Neuronal stem cell (in vitro differentiated cells): ENCODE measurements around the gene VWA5B2.

Experiments
- DNase-seq: peaks from one replicate; pipeline ENCODE4 v3.0.0-alpha.2; 2013; ENCODE audit warnings: low spot score
- H2AFZ ChIP-seq: one replicate; pipeline ENCODE4 v1.6.1; 2013; ENCODE audit warnings: mild to moderate bottlenecking, low read length, inconsistent platforms
- H2AK5ac ChIP-seq: 2 replicates; pipeline ENCODE4 v1.6.1; 2013; ENCODE audit warnings: low read depth, mild to moderate bottlenecking, inconsistent platforms, low read length, moderate library complexity, mixed read lengths
- H2BK120ac ChIP-seq: 2 replicates; pipeline ENCODE4 v1.6.1; 2013; ENCODE audit warnings: low read depth, mild to moderate bottlenecking, inconsistent platforms, low read length, moderate library complexity, mixed read lengths
- H2BK12ac ChIP-seq: one replicate; pipeline ENCODE4 v1.6.1; 2013; ENCODE audit warnings: low read length, inconsistent platforms
- H2BK15ac ChIP-seq: 2 replicates; pipeline ENCODE4 v1.6.1; 2013; ENCODE audit warnings: mild to moderate bottlenecking, low read length, inconsistent platforms, mixed read lengths
- H2BK5ac ChIP-seq: one replicate; pipeline ENCODE4 v1.6.1; 2013; ENCODE audit warnings: inconsistent platforms, mild to moderate bottlenecking, low read length, moderate library complexity
- H3K14ac ChIP-seq: one replicate; pipeline ENCODE4 v1.6.1; 2013; ENCODE audit warnings: low read length, inconsistent platforms
- H3K18ac ChIP-seq: 2 replicates; pipeline ENCODE4 v1.6.1; 2013; ENCODE audit warnings: low read length, inconsistent platforms
- H3K23ac ChIP-seq: 2 replicates; pipeline ENCODE4 v1.6.1; 2013; ENCODE audit warnings: low read depth, mild to moderate bottlenecking, mixed read lengths, low read length, inconsistent platforms; ENCODE audit not compliant: poor library complexity
- H3K27ac ChIP-seq: replicated peaks from 3 replicates; pipeline ENCODE4 v1.5.1; 2013; ENCODE audit warnings: low read length, inconsistent platforms
- H3K27me3 ChIP-seq, 3 experiments: 2 replicates each; pipeline ENCODE4 v1.6.1; 2013; ENCODE audit warnings: low read length in 3 of 3, mild to moderate bottlenecking in 2 of 3, inconsistent platforms in 1 of 3, low read depth in 1 of 3, mixed read lengths in 1 of 3, moderate library complexity in 1 of 3; ENCODE audit not compliant: control insufficient read depth in 3 of 3, insufficient read depth in 3 of 3
- H3K36me3 ChIP-seq, 2 donors: replicated peaks in 1 of 2; 2 replicates each; pipeline ENCODE4 v1.6.1; 2013; ENCODE audit warnings: low read length in 2 of 2; ENCODE audit not compliant: control insufficient read depth in 2 of 2, insufficient read depth in 2 of 2
- H3K4ac ChIP-seq: 2 replicates; pipeline ENCODE4 v1.6.1; 2013; ENCODE audit warnings: inconsistent platforms, mild to moderate bottlenecking, low read length, moderate library complexity
- H3K4me1 ChIP-seq, 2 donors: 1 replicate in 1 of 2; 2 replicates in 1 of 2; pipeline ENCODE4 v1.6.1; 2013; ENCODE audit warnings: low read length in 2 of 2, low read depth in 1 of 2; ENCODE audit not compliant: control insufficient read depth in 2 of 2, insufficient read depth in 1 of 2
- H3K4me2 ChIP-seq: one replicate; pipeline ENCODE4 v1.6.1; 2013; ENCODE audit warnings: mild to moderate bottlenecking, low read length, inconsistent platforms; ENCODE audit not compliant: insufficient read depth, poor library complexity, severe bottlenecking
- H3K4me3 ChIP-seq, 2 donors: 2 replicates each; pipeline ENCODE4 v1.5.1; 2013; ENCODE audit warnings: low read length in 2 of 2, mild to moderate bottlenecking in 2 of 2, inconsistent platforms in 1 of 2, moderate library complexity in 1 of 2
- H3K79me1 ChIP-seq: one replicate; pipeline ENCODE4 v1.6.1; 2013; ENCODE audit warnings: low read depth, mild to moderate bottlenecking, inconsistent platforms, low read length, moderate library complexity
- H3K9ac ChIP-seq: one replicate; pipeline ENCODE4 v1.6.1; 2013; ENCODE audit warnings: mild to moderate bottlenecking, low read depth, low read length, inconsistent platforms; ENCODE audit not compliant: poor library complexity
- H3K9me3 ChIP-seq, 2 donors: replicated peaks in 1 of 2; 2 replicates each; pipeline versions ENCODE3 to v1.6.1; 2013; ENCODE audit warnings: low read length in 2 of 2, mild to moderate bottlenecking in 2 of 2, inconsistent platforms in 1 of 2, low read depth in 1 of 2, mixed read lengths in 1 of 2, moderate library complexity in 1 of 2; ENCODE audit not compliant: control insufficient read depth in 2 of 2, insufficient read depth in 1 of 2
- H4K8ac ChIP-seq: one replicate; pipeline ENCODE4 v1.6.1; 2013; ENCODE audit warnings: low read depth, mild to moderate bottlenecking, inconsistent platforms, low read length, moderate library complexity
- H4K91ac ChIP-seq: one replicate; pipeline ENCODE4 v1.6.1; 2013; ENCODE audit warnings: low read length, low read depth, mild to moderate bottlenecking, inconsistent platforms; ENCODE audit not compliant: poor library complexity
- WGBS, 2 donors: extraction: QIAGEN DNeasy Blood & Tissue Kit; methylation state at CpG; one replicate each; pipeline ENCODE4 v1.1.7; 2013; ENCODE audit warnings: missing lambda C conversion rate in 2 of 2, mixed read lengths in 1 of 2; ENCODE audit not compliant: insufficient read length in 2 of 2, insufficient replicate concordance in 1 of 2; ENCODE audit errors: extremely low coverage in 2 of 2; 5-methylcytosine and 5-hydroxymethylcytosine counted together

Gene VWA5B2

GRCh38 chr3:184233127-184233843 lies 3.9 kb downstream of the VWA5B2 start:
- H3K4me1 ChIP-seq: peaks cover 4 to 7% of the 10 kb centered on the region in 2 donors
- no peak overlapping the region for H3K27ac ChIP-seq
- H3K79me1 ChIP-seq: peaks cover 2% of the 10 kb centered on the region
- H4K91ac ChIP-seq: no peak overlapping the region
- peak overlapping the region; percentile 57 for H3K23ac ChIP-seq
- no peak overlapping the region for H3K4me3 ChIP-seq
- no peak overlapping the region for H2AK5ac ChIP-seq
- no peak overlapping the region for H2BK12ac ChIP-seq
- H3K9ac ChIP-seq: no peak overlapping the region
- H3K18ac ChIP-seq: no peak overlapping the region
- no peak overlapping the region for H3K4ac ChIP-seq
- WGBS, 2 donors: no CpG with 5 or more reads among the region's 23 CpGs
- H2BK15ac ChIP-seq: no peak overlapping the region
- peak overlapping the region; percentile 38 for H3K14ac ChIP-seq
- peak overlapping the region; percentile 66 for H2BK5ac ChIP-seq
- H3K27me3 ChIP-seq: peaks cover 29 to 98% (median 47%) of the 10 kb centered on the region in 3 experiments
- H4K8ac ChIP-seq: no peak overlapping the region
- H2AFZ ChIP-seq: no peak overlapping the region
- H2BK120ac ChIP-seq: no peak overlapping the region
- no peaks in the 10 kb centered on the region for H3K36me3 ChIP-seq
- H3K4me2 ChIP-seq: no peak overlapping the region
- peaks cover 0 to 2% of the 10 kb centered on the region in 2 donors for H3K9me3 ChIP-seq
- DNase-seq: no peak

GRCh38 chr3:184234224-184234623 lies 4.8 kb downstream of the VWA5B2 start:
- H2BK15ac ChIP-seq: no peak overlapping the region
- H3K27me3 ChIP-seq: peaks cover 22 to 91% (median 38%) of the 10 kb centered on the region in 3 experiments
- no peak overlapping the region for H2BK12ac ChIP-seq
- H3K36me3 ChIP-seq: no peaks in the 10 kb centered on the region
- no peak for DNase-seq
- H4K8ac ChIP-seq: no peak overlapping the region
- H3K23ac ChIP-seq: peak overlapping the region; percentile 55
- peaks cover 4% of the 10 kb centered on the region for H3K79me1 ChIP-seq
- no peak overlapping the region for H2AK5ac ChIP-seq
- WGBS, 2 donors: no CpG with 5 or more reads among the region's 4 CpGs
- no peak overlapping the region for H3K9ac ChIP-seq
- no peak overlapping the region for H3K4ac ChIP-seq
- H3K18ac ChIP-seq: no peak overlapping the region
- H3K9me3 ChIP-seq: peaks cover 0 to 2% of the 10 kb centered on the region in 2 donors
- no peak overlapping the region for H2AFZ ChIP-seq
- H2BK5ac ChIP-seq: no peak overlapping the region
- H2BK120ac ChIP-seq: no peak overlapping the region
- no peak overlapping the region for H3K4me3 ChIP-seq
- H3K4me2 ChIP-seq: no peak overlapping the region
- no peak overlapping the region for H3K14ac ChIP-seq
- no peak overlapping the region for H3K27ac ChIP-seq
- peaks cover 4% of the 10 kb centered on the region in 2 donors for H3K4me1 ChIP-seq
- no peak overlapping the region for H4K91ac ChIP-seq

GRCh38 chr3:184234671-184235380 lies 5.4 kb downstream of the VWA5B2 start:
- no peak overlapping the region for H2BK5ac ChIP-seq
- no peak overlapping the region for H2AK5ac ChIP-seq
- H3K4me1 ChIP-seq: peaks cover 0 to 1% of the 10 kb centered on the region in 2 donors
- peaks cover 18 to 85% (median 33%) of the 10 kb centered on the region in 3 experiments for H3K27me3 ChIP-seq
- no peak overlapping the region for H2BK15ac ChIP-seq
- no peak overlapping the region for H3K4me3 ChIP-seq
- H3K14ac ChIP-seq: no peak overlapping the region
- no peak overlapping the region for H2BK12ac ChIP-seq
- H3K9me3 ChIP-seq: peaks cover 0 to 2% of the 10 kb centered on the region in 2 donors
- H3K27ac ChIP-seq: no peak overlapping the region
- H2BK120ac ChIP-seq: no peak overlapping the region
- no peak overlapping the region for H3K4ac ChIP-seq
- no peak for DNase-seq
- H3K18ac ChIP-seq: no peak overlapping the region
- peaks cover 5% of the 10 kb centered on the region for H3K79me1 ChIP-seq
- H3K23ac ChIP-seq: no peak overlapping the region
- H3K4me2 ChIP-seq: no peak overlapping the region
- no CpG with 5 or more reads among the region's 19 CpGs for WGBS, 2 donors
- H3K36me3 ChIP-seq: no peaks in the 10 kb centered on the region
- no peak overlapping the region for H3K9ac ChIP-seq
- no peak overlapping the region for H4K91ac ChIP-seq
- H2AFZ ChIP-seq: no peak overlapping the region
- no peak overlapping the region for H4K8ac ChIP-seq

- Histone ChIP-seq H3K4me2 (no peak overlapping the region), H3K23ac (no peak overlapping the region), H3K79me1 (peaks cover 5% of the 10 kb centered on the region), H3K14ac (no peak overlapping the region), H3K18ac (no peak overlapping the region), H3K27me3 (peaks cover 11 to 78% (median 26%) of the 10 kb centered on the region in 3 experiments), H4K8ac (no peak overlapping the region), H3K4me3 (no peak overlapping the region), H2BK120ac (no peak overlapping the region), H3K9me3 (peaks cover 0 to 2% of the 10 kb centered on the region in 2 donors), H2AFZ (no peak overlapping the region), H2AK5ac (no peak overlapping the region), H3K9ac (no peak overlapping the region), H3K4me1 (peaks cover 0 to 1% of the 10 kb centered on the region in 2 donors), H2BK15ac (no peak overlapping the region), H2BK5ac (no peak overlapping the region), H3K4ac (no peak overlapping the region), H4K91ac (no peak overlapping the region), H2BK12ac (no peak overlapping the region), H3K36me3 (no peaks in the 10 kb centered on the region), H3K27ac (no peak overlapping the region)
- DNase-seq: no peak
- no CpG with 5 or more reads among the region's 4 CpGs for WGBS, 2 donors
These were observed 6.1 kb downstream of the VWA5B2 start for GRCh38 chr3:184235381-184236032.
